ENCODE measurements around the gene TMEM185B. TPM values are rescaled to one million over a fixed set of nuclear protein-coding genes. Genes with fewer than 3 reads are reported as not detected.

Gene TMEM185B
- polyA plus RNA-seq, 1 of the 3 experiments (the other 2 are of a cell fraction) = 36.0 TPM

- H3K9ac ChIP-seq = no peak overlapping the region
- no peaks in the 10 kb centered on the region for H3K36me3 ChIP-seq (replicated peaks in 1 of 2; ENCODE audit: control insufficient read depth in 1 of 2, insufficient read depth in 2 of 2, low read length in 1 of 2)
- no peaks in the 10 kb centered on the region for H3K79me2 ChIP-seq (ENCODE audit: insufficient read depth)
- DNase-seq = no peak
- H3K27ac ChIP-seq (ENCODE audit: low read depth in 2 of 2, low read length in 1 of 2) = no peak overlapping the region
- TF ChIP-seq RAD21 (IDR thresholded peaks at IDR 0.05; ENCODE audit: low read length) = no peak
- TF ChIP-seq POLR2AphosphoS5 (IDR thresholded peaks at IDR 0.05; ENCODE audit: low read depth, low read length) = no peak
- no peak overlapping the region for H2AFZ ChIP-seq (ENCODE audit: low read depth)
- ChIA-PET CTCF (interaction anchor here (0.7 to 2.1 kb wide), 4 partner anchors 11 to 727 kb away, joined by 3 to 7 read pairs (median 3); no protein-coding TSS in a partner anchor), POLR2A (no interaction called here)
- H3K9me2 ChIP-seq = no peaks in the 10 kb centered on the region
- H3K4me3 ChIP-seq (ENCODE audit: low read depth in 2 of 2, low read length in 1 of 2) = no peak overlapping the region
- 76% methylated on average over 10 of the region's 12 CpGs for WGBS (ENCODE audit: low lambda C conversion rate)
- H3K9me3 ChIP-seq = no peaks in the 10 kb centered on the region
- no peaks in the 10 kb centered on the region for H3F3A ChIP-seq (replicated peaks; ENCODE audit: insufficient read depth)
- no peaks in the 10 kb centered on the region for H3K27me3 ChIP-seq (ENCODE audit: insufficient read depth)
- H3K4me1 ChIP-seq (ENCODE audit: control insufficient read depth in 1 of 2, insufficient read depth in 2 of 2, low read depth in 1 of 2, low read length in 1 of 2) = no peaks in the 10 kb centered on the region
- H3K4me2 ChIP-seq = no peak overlapping the region
- H4K20me1 ChIP-seq (ENCODE audit: insufficient read depth) = no peaks in the 10 kb centered on the region
These were observed 18.1 kb downstream of the TMEM185B start for GRCh38 chr2:120204945-120205670.

DNA sequence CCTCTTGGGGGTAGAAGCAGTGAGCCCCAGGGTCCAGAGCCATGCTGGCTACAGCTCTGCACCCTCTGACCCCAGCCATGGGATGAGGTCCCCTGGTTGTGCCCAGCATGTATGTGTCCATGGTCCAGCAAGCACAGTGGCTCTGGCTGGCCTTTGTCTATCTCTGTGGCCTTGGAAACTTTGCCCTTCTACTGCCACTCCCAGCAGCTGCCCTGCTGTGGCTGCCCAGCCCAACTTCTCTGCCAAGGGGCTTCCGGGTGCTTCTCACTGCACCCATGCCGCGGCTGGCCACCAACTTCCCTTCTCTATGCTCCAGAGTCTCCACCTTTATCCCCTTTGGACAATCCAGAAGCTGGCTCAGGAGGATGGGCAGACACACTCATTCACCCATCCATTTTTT lies 18.8 kb downstream of the TMEM185B start:
- Histone ChIP-seq H3K27ac (ENCODE audit: low read depth in 2 of 2, low read length in 1 of 2) (no peak overlapping the region), H3K79me2 (ENCODE audit: insufficient read depth) (no peaks in the 10 kb centered on the region), H3K9ac (no peak overlapping the region), H2AFZ (ENCODE audit: low read depth) (no peak overlapping the region), H3K4me2 (no peak overlapping the region), H3K9me3 (no peaks in the 10 kb centered on the region), H3K36me3 (replicated peaks in 1 of 2; ENCODE audit: control insufficient read depth in 1 of 2, insufficient read depth in 2 of 2, low read length in 1 of 2) (no peaks in the 10 kb centered on the region), H3F3A (replicated peaks; ENCODE audit: insufficient read depth) (no peaks in the 10 kb centered on the region), H3K4me1 (ENCODE audit: control insufficient read depth in 1 of 2, insufficient read depth in 2 of 2, low read depth in 1 of 2, low read length in 1 of 2) (no peaks in the 10 kb centered on the region), H3K27me3 (ENCODE audit: insufficient read depth) (no peaks in the 10 kb centered on the region), H3K9me2 (no peaks in the 10 kb centered on the region), H4K20me1 (ENCODE audit: insufficient read depth) (no peaks in the 10 kb centered on the region), H3K4me3 (ENCODE audit: low read depth in 2 of 2, low read length in 1 of 2) (no peak overlapping the region)
- ChIA-PET CTCF (interaction anchor here (1.1 to 2.1 kb wide), 2 partner anchors 29 to 109 kb away, joined by 3 to 7 read pairs; no protein-coding TSS in a partner anchor), POLR2A (no interaction called here)
- 60% methylated on average over 3 of the region's 3 CpGs for WGBS (ENCODE audit: low lambda C conversion rate)
- DNase-seq = no peak
- TF ChIP-seq TEAD4 (IDR thresholded peaks at IDR 0.05; ENCODE audit: borderline replicate concordance, insufficient read depth) (no peak), FOXM1 (IDR thresholded peaks at IDR 0.05; ENCODE audit: low read depth) (no peak), TCF12 (IDR thresholded peaks at IDR 0.05) (no peak), GATA2 (CRISPR knock-in tag; IDR thresholded peaks at IDR 0.05) (no peak), RFX5 (IDR thresholded peaks at IDR 0.05; ENCODE audit: low read length) (no peak), EP300 (IDR thresholded peaks at IDR 0.05; ENCODE audit: borderline replicate concordance in 1 of 2, low read depth in 1 of 2, low read length in 1 of 2) (no peak), RXRA (IDR thresholded peaks at IDR 0.05; ENCODE audit: borderline replicate concordance, low read depth) (no peak), YY1 (IDR thresholded peaks at IDR 0.05; ENCODE audit: low read depth) (no peak), RAD21 (IDR thresholded peaks at IDR 0.05; ENCODE audit: low read length) (no peak), GABPA (IDR thresholded peaks at IDR 0.05; ENCODE audit: low read depth) (no peak), POLR2AphosphoS5 (IDR thresholded peaks at IDR 0.05; ENCODE audit: low read depth, low read length) (no peak), FOSL2 (IDR thresholded peaks at IDR 0.05; ENCODE audit: borderline replicate concordance, low read depth) (no peak)

DNA sequence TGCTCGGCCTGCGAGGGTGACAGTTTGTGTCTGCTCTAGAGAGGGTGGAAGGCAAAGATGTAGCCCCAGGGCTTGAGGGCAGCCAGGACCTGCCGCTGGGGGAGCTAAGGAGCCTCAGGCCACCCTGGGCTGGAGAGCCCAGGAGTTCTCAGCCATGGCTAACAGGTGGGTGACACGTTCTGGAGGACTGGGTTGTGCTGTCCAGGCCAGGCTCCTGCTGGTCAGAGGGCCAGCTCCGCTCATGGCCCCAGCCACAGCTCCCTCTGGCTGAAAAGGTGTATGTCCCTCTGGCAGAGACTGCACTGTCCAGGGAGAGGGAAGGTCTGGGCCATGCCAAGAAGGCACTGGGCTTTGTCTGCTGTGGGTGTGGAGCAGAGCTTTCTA lies 19.2 kb downstream of the TMEM185B start:
- Histone ChIP-seq H3K36me3 (replicated peaks in 1 of 2; ENCODE audit: control insufficient read depth in 1 of 2, insufficient read depth in 2 of 2, low read length in 1 of 2) (no peaks in the 10 kb centered on the region), H3K9me3 (no peaks in the 10 kb centered on the region), H3K4me3 (ENCODE audit: low read depth in 2 of 2, low read length in 1 of 2) (no peak overlapping the region), H3K4me2 (no peak overlapping the region), H4K20me1 (ENCODE audit: insufficient read depth) (no peaks in the 10 kb centered on the region), H3K27ac (ENCODE audit: low read depth in 2 of 2, low read length in 1 of 2) (no peak overlapping the region), H3F3A (replicated peaks; ENCODE audit: insufficient read depth) (no peaks in the 10 kb centered on the region), H3K79me2 (ENCODE audit: insufficient read depth) (no peaks in the 10 kb centered on the region), H3K9me2 (no peaks in the 10 kb centered on the region), H3K9ac (no peak overlapping the region), H3K4me1 (ENCODE audit: control insufficient read depth in 1 of 2, insufficient read depth in 2 of 2, low read depth in 1 of 2, low read length in 1 of 2) (no peaks in the 10 kb centered on the region), H2AFZ (ENCODE audit: low read depth) (no peak overlapping the region), H3K27me3 (ENCODE audit: insufficient read depth) (no peaks in the 10 kb centered on the region)
- WGBS (ENCODE audit: low lambda C conversion rate) = 63% methylated on average over 2 of the region's 5 CpGs
- TF ChIP-seq, protein P1, sequence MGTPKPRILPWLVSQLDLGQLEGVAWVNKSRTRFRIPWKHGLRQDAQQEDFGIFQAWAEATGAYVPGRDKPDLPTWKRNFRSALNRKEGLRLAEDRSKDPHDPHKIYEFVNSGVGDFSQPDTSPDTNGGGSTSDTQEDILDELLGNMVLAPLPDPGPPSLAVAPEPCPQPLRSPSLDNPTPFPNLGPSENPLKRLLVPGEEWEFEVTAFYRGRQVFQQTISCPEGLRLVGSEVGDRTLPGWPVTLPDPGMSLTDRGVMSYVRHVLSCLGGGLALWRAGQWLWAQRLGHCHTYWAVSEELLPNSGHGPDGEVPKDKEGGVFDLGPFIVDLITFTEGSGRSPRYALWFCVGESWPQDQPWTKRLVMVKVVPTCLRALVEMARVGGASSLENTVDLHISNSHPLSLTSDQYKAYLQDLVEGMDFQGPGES (IDR thresholded peaks at IDR 0.05; ENCODE audit: low read depth, low read length) = no peak
- no peak for TF ChIP-seq EP300 (IDR thresholded peaks at IDR 0.05; ENCODE audit: borderline replicate concordance in 1 of 2, low read depth in 1 of 2, low read length in 1 of 2)
- no peak for TF ChIP-seq TEAD4 (IDR thresholded peaks at IDR 0.05; ENCODE audit: borderline replicate concordance, insufficient read depth)
- no peak for TF ChIP-seq RAD21 (IDR thresholded peaks at IDR 0.05; ENCODE audit: low read length)
- TF ChIP-seq FOSL2 (IDR thresholded peaks at IDR 0.05; ENCODE audit: borderline replicate concordance, low read depth) = no peak
- no peak for TF ChIP-seq FOXJ3 (CRISPR knock-in tag; IDR thresholded peaks at IDR 0.05)
- no peak for TF ChIP-seq GATA2 (CRISPR knock-in tag; IDR thresholded peaks at IDR 0.05)
- no peak for TF ChIP-seq NFIC (IDR thresholded peaks at IDR 0.05; ENCODE audit: borderline replicate concordance)
- TF ChIP-seq SIN3A (IDR thresholded peaks at IDR 0.05; ENCODE audit: borderline replicate concordance, low read depth, low read length) = no peak
- no peak for TF ChIP-seq USF2 (IDR thresholded peaks at IDR 0.05; ENCODE audit: borderline replicate concordance, low read depth, low read length)
- no peak for TF ChIP-seq GABPA (IDR thresholded peaks at IDR 0.05; ENCODE audit: low read depth)
- ChIA-PET POLR2A (no interaction called here), CTCF (interaction anchor here (2.1 kb wide), 1 partner anchor 29 kb away, joined by 7 read pairs; no protein-coding TSS in a partner anchor)
- DNase-seq = no peak
